OCI-LY7 (cell line): ENCODE data around the gene SLC1A4. TPM values are rescaled to one million over a fixed set of nuclear protein-coding genes. Genes with fewer than 3 reads are reported as not detected.

Experiments used
- Bru-seq: library from RNA; stranded (reverse); fragments of 400-500 nt; gene quantifications from one replicate; lab custom pipeline; 2021; lab: Mats Ljungman, UMichigan
- BruChase-seq, 2 experiments: library from RNA; stranded (reverse); fragments of 400-500 nt; gene quantifications; one replicate each; lab custom pipeline; 2021; lab: Mats Ljungman, UMichigan
- BruUV-seq: library from RNA; stranded (reverse); fragments of 400-500 nt; replicated peaks from 2 replicates; lab custom pipeline; 2021; lab: Mats Ljungman, UMichigan
- CTCF ChIA-PET: fragments of 300-600 bp; sonication (Branson Sonifier 250); formaldehyde crosslinking; loops from one replicate; lab custom pipeline; 2022; ENCODE audit warnings: antibody characterized with exemption; ENCODE audit not compliant: unreplicated experiment; lab: Charles Lee
- POLR2A ChIA-PET: fragments of 300-600 bp; sonication (Branson Sonifier 250); formaldehyde crosslinking; loops from one replicate; lab custom pipeline; 2022; ENCODE audit warnings: antibody characterized with exemption; lab: Charles Lee
- DNase-seq: peaks from one replicate; pipeline ENCODE4 v3.0.0-alpha.2; 2015; ENCODE audit warnings: low spot score
- H2AFZ ChIP-seq: fragments of 200-600 bp; sonication (generic), shearing (Covaris generic); 2 replicates; pipeline ENCODE4 v1.6.1; 2014; ENCODE audit warnings: mild to moderate bottlenecking, antibody characterized with exemption, low read length, moderate library complexity
- H3K27ac ChIP-seq: fragments of 200-600 bp; sonication (generic); 2 replicates; pipeline ENCODE4 v1.5.1; 2014; ENCODE audit warnings: mixed run types, low read depth, mild to moderate bottlenecking, moderate library complexity, low read length, inconsistent platforms; ENCODE audit not compliant: poor library complexity, severe bottlenecking
- H3K36me3 ChIP-seq: fragments of 200-600 bp; sonication (generic); 2 replicates; pipeline ENCODE4 v1.6.1; 2014; ENCODE audit warnings: mild to moderate bottlenecking, antibody characterized with exemption, low read length, moderate library complexity, mixed read lengths; ENCODE audit not compliant: insufficient read depth
- H3K4me1 ChIP-seq: fragments of 200-600 bp; sonication (generic); 2 replicates; pipeline ENCODE4 v1.5.1; 2014; ENCODE audit warnings: mild to moderate bottlenecking, low read length; ENCODE audit not compliant: insufficient read depth, poor library complexity, severe bottlenecking
- H3K4me2 ChIP-seq: fragments of 200-600 bp; sonication (generic); 2 replicates; pipeline ENCODE4 v1.6.1; 2014; ENCODE audit warnings: mild to moderate bottlenecking, low read length
- H3K4me3 ChIP-seq: fragments of 200-600 bp; sonication (generic); 2 replicates; pipeline ENCODE4 v1.5.1; 2014; ENCODE audit warnings: mild to moderate bottlenecking, low read depth, low read length; ENCODE audit not compliant: poor library complexity, severe bottlenecking
- H3K79me2 ChIP-seq: fragments of 200-600 bp; sonication (generic); 2 replicates; pipeline ENCODE4 v1.6.1; 2016; ENCODE audit warnings: low read depth, mild to moderate bottlenecking, low read length, moderate library complexity, mixed read lengths; ENCODE audit not compliant: insufficient read depth
- H3K9me2 ChIP-seq: fragments of 200-600 bp; sonication (generic); 2 replicates; pipeline ENCODE4 v1.6.1; 2016; ENCODE audit warnings: mild to moderate bottlenecking, low read length, mixed read lengths; ENCODE audit not compliant: insufficient read depth
- H3K9me3 ChIP-seq: fragments of 200-600 bp; sonication (generic); 2 replicates; pipeline ENCODE4 v1.6.1; 2014; ENCODE audit warnings: mild to moderate bottlenecking, mixed run types, low read length, mixed read lengths
- H4K20me1 ChIP-seq: fragments of 200-600 bp; sonication (generic); 2 replicates; pipeline ENCODE4 v1.6.1; 2014; ENCODE audit warnings: mild to moderate bottlenecking, antibody characterized with exemption, low read length, moderate library complexity, mixed read lengths; ENCODE audit not compliant: insufficient read depth
- CTCF ChIP-seq: fragments of 200-600 bp; sonication (generic); conservative IDR thresholded peaks from 2 replicates; pipeline ENCODE4 v1.5.1; 2014; ENCODE audit warnings: mild to moderate bottlenecking, antibody characterized with exemption, low read length, moderate library complexity, mixed read lengths
- EZH2phosphoT487 ChIP-seq: fragments of 200-600 bp; sonication (generic); IDR thresholded peaks from 2 replicates; pipeline ENCODE4 v1.6.1; 2018; ENCODE audit warnings: low read depth, borderline replicate concordance, mild to moderate bottlenecking, mixed run types, antibody characterized with exemption, low read length, moderate library complexity, mixed read lengths
- intact Hi-C: fragments of 100-400 bp; cut with micrococcal nuclease; formaldehyde crosslinking; loops from one replicate; pipeline ENCODE4 v1.10.0; 2022; ENCODE audit not compliant: unreplicated experiment
- long read RNA-seq: library from polyadenylated mRNA; stranded (forward); transcript quantifications from one replicate; pipeline ENCODE4 v2.0.0, GENCODE V29; 2022
- total RNA-seq, 2 experiments: library from RNA; depleted of rRNA in 1 of 2; stranded (reverse); fragments of >200 nt in 1 of 2; shearing (Covaris generic) in 1 of 2; gene quantifications; 2 replicates each; pipeline ENCODE4 v1.2.3, GENCODE V29; 2014 to 2022

The SLC1A4 gene
- total RNA-seq (2014; rRNA removed; shearing (Covaris generic)) (17.2 and 20.6 TPM in 2 replicates), total RNA-seq (2022) (27.7 and 31.1 TPM in 2 replicates), Bru-seq, nascent RNA (percentile 78 among the genes with signal in this experiment), BruChase-seq, experiment 1, labeled RNA remaining after a 6-hour chase (percentile 68 among the genes with signal in this experiment), BruChase-seq, experiment 2, labeled RNA remaining after a 2-hour chase (percentile 83 among the genes with signal in this experiment)
- long read RNA-seq, full-length matches to known transcripts = 56 of 69 reads
- long read RNA-seq, partial matches to known transcripts = 1 of 69 reads
- long read RNA-seq, other reads (novel, unspliced or antisense) = 12 of 69 reads

- Histone ChIP-seq H3K9me2 (no peaks in the 10 kb centered on the region), H3K36me3 (no peaks in the 10 kb centered on the region), H3K4me3 (peak within 1 kb of the TSS; percentile 82), H3K4me1 (peaks cover 47% of the 10 kb centered on the region), H3K27ac (peak within 1 kb of the TSS; percentile 44), H3K4me2 (peak within 1 kb of the TSS; percentile 76), H4K20me1 (peaks cover 32% of the 10 kb centered on the region; the same call in 1 of the 2 replicates), H2AFZ (peak within 1 kb of the TSS; percentile 77), H3K9me3 (no peaks in the 10 kb centered on the region), H3K79me2 (peaks cover 6% of the 10 kb centered on the region; the same call in 1 of the 2 replicates)
- POLR2A ChIA-PET = interaction anchor here (0.6 to 1.5 kb wide), 4 partner anchors 27 to 320 kb away, joined by 3 to 6 read pairs (median 4); no protein-coding TSS in a partner anchor
- CTCF ChIA-PET = interaction anchor here (1.4 kb wide), 1 partner anchor 57 kb away, joined by 4 read pairs; no protein-coding TSS in a partner anchor
- no TSS peak for BruUV-seq
- TF ChIP-seq CTCF (no peak), EZH2phosphoT487 (no peak)
- DNase-seq = peak; percentile 81
- intact Hi-C loops = loop anchor here (1.0 to 5.0 kb wide), 3 partner anchors 43 to 72 kb away; no protein-coding TSS in a partner anchor
Measured at GRCh38 chr2:64989126-64989981, at the start of gene SLC1A4. TSS of gene SLC1A4 (plus strand) at chr2:64989399. CDS start at chr2:64989644, 245 bp downstream.

GRCh38 chr2:64941143-64941542, 48.1 kb upstream of the SLC1A4 start:
- DNase-seq = no peak
- peaks cover 71% of the 10 kb centered on the region for H3K4me1 ChIP-seq
- no peak overlapping the region for H3K27ac ChIP-seq
- H3K9me3 ChIP-seq = no peaks in the 10 kb centered on the region
- H3K36me3 ChIP-seq = no peaks in the 10 kb centered on the region; the same call in 1 of the 2 replicates
- no TSS peak for BruUV-seq
- no peak overlapping the region for H3K4me2 ChIP-seq
- no peaks in the 10 kb centered on the region for H3K79me2 ChIP-seq
- ChIA-PET CTCF (interaction anchor here (2.1 kb wide), 1 partner anchor 9 kb away, joined by 8 read pairs; no protein-coding TSS in a partner anchor), POLR2A (interaction anchor here (0.7 to 1.0 kb wide), 2 partner anchors 9 to 17 kb away, joined by 3 to 4 read pairs; no protein-coding TSS in a partner anchor)
- no peak overlapping the region for H3K4me3 ChIP-seq
- intact Hi-C loops = no loop called here
- no peaks in the 10 kb centered on the region for H4K20me1 ChIP-seq
- no peaks in the 10 kb centered on the region for H3K9me2 ChIP-seq
- H2AFZ ChIP-seq = no peak overlapping the region
- TF ChIP-seq EZH2phosphoT487 (no peak), CTCF (peak; percentile 32; the same call in 1 of the 2 replicates)
